Measurements from ENCODE around the gene IFNGR1.
A peak's percentile ranks its signal among the peaks of the same experiment; 100 is the strongest.
"Not testable (repeated sequence)": the region's sequence is repeated elsewhere in the genome, so short reads cannot be mapped to it uniquely, and the experiment has no call there.

Gene IFNGR1

GRCh38 chr6:137218917-137219663 lies at the start of gene IFNGR1:
Gene IFNGR1 (minus strand): TSS chr6:137219385. CDS start chr6:137219327, 58 bp downstream.
- peak; percentile 95 for DNase-seq

- no peak for DNase-seq
Observed at GRCh38 chr6:137268911-137269310, 49.7 kb upstream of the IFNGR1 start.

- no peak for DNase-seq
Observed at GRCh38 chr6:137266309-137266586, 47.1 kb upstream of the IFNGR1 start.

- no peak for DNase-seq
Observed at GRCh38 chr6:137265561-137266308, 46.5 kb upstream of the IFNGR1 start.

- no peak for DNase-seq
Observed at GRCh38 chr6:137264311-137265075, 45.3 kb upstream of the IFNGR1 start.

GRCh38 chr6:137261761-137262160 lies 42.6 kb upstream of the IFNGR1 start:
- DNase-seq = no peak

GRCh38 chr6:137261361-137261760 lies 42.2 kb upstream of the IFNGR1 start:
- DNase-seq = no peak

- no peak for DNase-seq
Observed at GRCh38 chr6:137260217-137260616, 41.0 kb upstream of the IFNGR1 start.

- no peak for DNase-seq
Observed at GRCh38 chr6:137259349-137259748, 40.2 kb upstream of the IFNGR1 start.

- DNase-seq = no peak
Observed at GRCh38 chr6:137258170-137258569, 39.0 kb upstream of the IFNGR1 start.

GRCh38 chr6:137256350-137257103 lies 37.3 kb upstream of the IFNGR1 start:
- no peak for DNase-seq

GRCh38 chr6:137254966-137255365 lies 35.8 kb upstream of the IFNGR1 start:
- no peak for DNase-seq

GRCh38 chr6:137254430-137254829 lies 35.2 kb upstream of the IFNGR1 start:
- not testable (repeated sequence) for DNase-seq

GRCh38 chr6:137248702-137249101 lies 29.5 kb upstream of the IFNGR1 start:
- DNase-seq = no peak

- no peak for DNase-seq
Observed at GRCh38 chr6:137247724-137248123, 28.5 kb upstream of the IFNGR1 start.

- no peak for DNase-seq
Observed at GRCh38 chr6:137246791-137247202, 27.6 kb upstream of the IFNGR1 start.

- no peak for DNase-seq
Observed at GRCh38 chr6:137246164-137246563, 27.0 kb upstream of the IFNGR1 start.

GRCh38 chr6:137241481-137242038 lies 22.4 kb upstream of the IFNGR1 start:
- no peak for DNase-seq

GRCh38 chr6:137240168-137240567 lies 21.0 kb upstream of the IFNGR1 start:
- DNase-seq = no peak

GRCh38 chr6:137237413-137238170 lies 18.4 kb upstream of the IFNGR1 start:
- no peak for DNase-seq

GRCh38 chr6:137236581-137237355 lies 17.6 kb upstream of the IFNGR1 start:
- no peak for DNase-seq
